SK-N-SH (cell line): Measurements from ENCODE around the gene FETUB. TPM values are rescaled to one million over a fixed set of nuclear protein-coding genes. Genes with fewer than 3 reads are reported as not detected.

ENCODE experiments used
- CTCF ChIA-PET: fragments of 300-600, 350-600 bp; formaldehyde crosslinking; extraction: SDS; loops from one replicate; lab custom pipeline; 2021; lab: Yijun Ruan, JAX
- POLR2A ChIA-PET: fragments of 350-600 bp; sonication (Branson Sonifier 250); formaldehyde crosslinking; extraction: SDS; loops from one replicate; lab custom pipeline; 2020; ENCODE audit warnings: antibody characterized with exemption, inconsistent platforms; lab: Yijun Ruan, JAX
- DNase-seq: peaks from one replicate; pipeline ENCODE4 v3.0.0; 2012
- H2AFZ ChIP-seq: fragments of 200-600 bp; sonication (generic); 2 replicates; pipeline ENCODE4 v1.8.1; 2016; ENCODE audit warnings: antibody characterized with exemption, mild to moderate bottlenecking, low read depth
- H3F3A ChIP-seq: fragments of 200-600 bp; sonication (generic); replicated peaks from 2 replicates; pipeline ENCODE3; 2016; ENCODE audit warnings: antibody characterized with exemption, mild to moderate bottlenecking; ENCODE audit not compliant: insufficient read depth
- H3K27ac ChIP-seq, 2 experiments: fragments of 200-500 bp in 1 of 2; fragments of 200-600 bp in 1 of 2; sonication (Bioruptor generic) in 1 of 2; sonication (generic), shearing (Covaris generic) in 1 of 2; 2 replicates each; pipeline versions ENCODE4 v1.5.1 to v1.6.1; 2014 to 2016; ENCODE audit warnings: low read depth in 2 of 2, inconsistent platforms in 1 of 2, low read length in 1 of 2, mild to moderate bottlenecking in 1 of 2, mixed read lengths in 1 of 2
- H3K27me3 ChIP-seq: fragments of 200-600 bp; sonication (generic), shearing (Covaris generic); 2 replicates; pipeline ENCODE4 v1.6.1; 2016; ENCODE audit warnings: mixed run types; ENCODE audit not compliant: insufficient read depth
- H3K36me3 ChIP-seq, 2 experiments: fragments of 200-500 bp in 1 of 2; fragments of 200-600 bp in 1 of 2; sonication (Bioruptor generic) in 1 of 2; sonication (generic) in 1 of 2; replicated peaks in 1 of 2; 2 replicates each; pipeline versions ENCODE3 to v1.5.1; 2014 to 2016; ENCODE audit warnings: low read length in 1 of 2, mild to moderate bottlenecking in 1 of 2; ENCODE audit not compliant: insufficient read depth in 2 of 2, control insufficient read depth in 1 of 2
- H3K4me1 ChIP-seq, 2 experiments: fragments of 200-500 bp in 1 of 2; fragments of 200-600 bp in 1 of 2; sonication (Bioruptor generic) in 1 of 2; sonication (generic), shearing (Covaris generic) in 1 of 2; 2 replicates each; pipeline versions ENCODE4 v1.5.1 to v1.6.1; 2014 to 2016; ENCODE audit warnings: low read depth in 1 of 2, low read length in 1 of 2, mixed run types in 1 of 2; ENCODE audit not compliant: insufficient read depth in 2 of 2, control insufficient read depth in 1 of 2
- H3K4me2 ChIP-seq: fragments of 200-600 bp; sonication (generic), shearing (Covaris generic); 2 replicates; pipeline ENCODE4 v1.6.1; 2017; ENCODE audit warnings: mixed run types
- H3K4me3 ChIP-seq, 2 experiments: fragments of 200-500 bp in 1 of 2; fragments of 200-600 bp in 1 of 2; sonication (Bioruptor generic) in 1 of 2; sonication (generic), shearing (Covaris generic) in 1 of 2; 2 replicates each; pipeline versions ENCODE4 v1.5.1 to v1.8.1; 2014 to 2016; ENCODE audit warnings: low read depth in 2 of 2, inconsistent platforms in 1 of 2, low read length in 1 of 2, mild to moderate bottlenecking in 1 of 2, mixed read lengths in 1 of 2, moderate library complexity in 1 of 2
- H3K79me2 ChIP-seq: fragments of 200-600 bp; sonication (generic); 2 replicates; pipeline ENCODE4 v1.8.1; 2017; ENCODE audit warnings: mild to moderate bottlenecking; ENCODE audit not compliant: insufficient read depth
- H3K9ac ChIP-seq: fragments of 200-600 bp; sonication (generic); 2 replicates; pipeline ENCODE4 v1.6.1; 2017; ENCODE audit warnings: mixed run types
- H3K9me2 ChIP-seq: fragments of 200-600 bp; sonication (generic); 2 replicates; pipeline ENCODE4 v1.6.1; 2017; ENCODE audit warnings: mixed run types
- H3K9me3 ChIP-seq: fragments of 200-600 bp; sonication (generic); 2 replicates; pipeline ENCODE4 v1.6.1; 2017; ENCODE audit warnings: mixed run types, mild to moderate bottlenecking, moderate library complexity
- H4K20me1 ChIP-seq: fragments of 200-600 bp; sonication (generic); 2 replicates; pipeline ENCODE4 v1.6.1; 2017; ENCODE audit warnings: mild to moderate bottlenecking, mixed run types; ENCODE audit not compliant: insufficient read depth
- EZH2phosphoT487 ChIP-seq: fragments of 200-600 bp; sonication (generic); IDR thresholded peaks from 2 replicates; pipeline ENCODE4 v1.6.1; 2017; ENCODE audit warnings: low read depth, mixed run types, mild to moderate bottlenecking, antibody characterized with exemption, moderate library complexity, borderline replicate concordance
- GABPA ChIP-seq: IDR thresholded peaks from 2 replicates; pipeline ENCODE4 v1.4.0; 2012; ENCODE audit warnings: low read depth, mild to moderate bottlenecking
- JUND ChIP-seq: IDR thresholded peaks from 2 replicates; pipeline ENCODE4 v1.4.0; 2012
- RAD21 ChIP-seq: IDR thresholded peaks from 2 replicates; pipeline ENCODE4 v1.6.1; 2012; ENCODE audit warnings: mild to moderate bottlenecking, low read length
- RCOR1 ChIP-seq: fragments of 150-350 bp; IDR thresholded peaks from 2 replicates; pipeline ENCODE4 v1.6.1; 2017; ENCODE audit warnings: antibody characterized with exemption, low read length
- RXRA ChIP-seq: IDR thresholded peaks from 2 replicates; pipeline ENCODE4 v1.4.0; 2012; ENCODE audit warnings: low read depth, mild to moderate bottlenecking, borderline replicate concordance
- TEAD4 ChIP-seq: IDR thresholded peaks from 2 replicates; pipeline ENCODE4 v1.4.0; 2012; ENCODE audit warnings: mild to moderate bottlenecking, borderline replicate concordance; ENCODE audit not compliant: insufficient read depth
- whole genome bisulfite sequencing: methylation state at CpG from one replicate; pipeline ENCODE4 v1.1.6; 2017; ENCODE audit warnings: low lambda C conversion rate; 5-methylcytosine and 5-hydroxymethylcytosine counted together
- polyA plus RNA-seq, 3 experiments: library from polyadenylated mRNA; depleted of rRNA; stranded (reverse); fragments of >200 nt; gene quantifications; 2 replicates each; pipeline ENCODE4 v1.2.3, GENCODE V29; 2012
- TF ChIP-seq, protein P1 (sequence below): fragments of 200-600 bp; sonication (generic); IDR thresholded peaks from 2 replicates; pipeline ENCODE4 v1.6.1; 2017; ENCODE audit warnings: antibody characterized with exemption, mild to moderate bottlenecking, moderate library complexity
- TF ChIP-seq, protein P2 (sequence below): fragments of 150-350 bp; IDR thresholded peaks from 2 replicates; pipeline ENCODE4 v1.6.1; 2017; ENCODE audit warnings: antibody characterized with exemption, low read length, low read depth, borderline replicate concordance
- TF ChIP-seq, protein P3 (sequence below): IDR thresholded peaks from 2 replicates; pipeline ENCODE4 v1.4.0; 2012; ENCODE audit warnings: low read depth, borderline replicate concordance
- TF ChIP-seq, protein P4 (sequence below): IDR thresholded peaks from 2 replicates; pipeline ENCODE4 v1.6.1; 2012; ENCODE audit warnings: mild to moderate bottlenecking, low read depth, low read length, moderate library complexity

FETUB gene
- polyA plus RNA-seq, 1 of the 3 experiments (the other 2 are of a cell fraction): 0.05 TPM

DNA sequence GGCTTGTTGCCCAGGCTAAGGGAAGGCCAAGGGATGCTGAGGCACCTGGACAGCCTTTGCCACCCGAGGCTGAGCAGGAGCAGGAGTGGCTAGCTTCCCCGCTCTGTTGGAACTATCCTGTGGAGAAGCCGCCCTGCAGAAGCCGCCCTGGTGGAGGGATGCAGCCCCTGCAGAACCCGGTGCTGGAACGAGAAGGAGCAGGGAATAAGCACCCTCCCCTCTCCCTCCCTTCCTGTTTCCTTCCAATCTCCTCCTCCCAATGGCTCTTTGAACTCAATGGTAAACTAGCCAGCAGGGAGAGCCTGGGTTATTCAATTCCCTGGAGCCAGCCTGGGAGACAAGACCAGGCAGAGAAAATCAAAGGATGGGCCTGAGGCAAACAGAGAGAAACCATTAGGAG is 13.8 kb downstream of the FETUB start:
- Histone ChIP-seq H3K9me2 (no peaks in the 10 kb centered on the region), H2AFZ (no peak overlapping the region), H3K27me3 (no peaks in the 10 kb centered on the region; the same call in 1 of the 2 replicates), H3K9ac (no peak overlapping the region), H4K20me1 (no peaks in the 10 kb centered on the region), H3K4me2 (no peak overlapping the region), H3F3A (no peaks in the 10 kb centered on the region), H3K9me3 (no peaks in the 10 kb centered on the region; the same call in 1 of the 2 replicates), H3K4me1 (no peaks in the 10 kb centered on the region; a peak in 1 of 4 replicates), H3K79me2 (no peaks in the 10 kb centered on the region), H3K27ac (no peak overlapping the region), H3K4me3 (no peak overlapping the region), H3K36me3 (no peaks in the 10 kb centered on the region)
- POLR2A ChIA-PET: no interaction called here
- no peak for TF ChIP-seq RXRA
- TF ChIP-seq, protein P1, sequence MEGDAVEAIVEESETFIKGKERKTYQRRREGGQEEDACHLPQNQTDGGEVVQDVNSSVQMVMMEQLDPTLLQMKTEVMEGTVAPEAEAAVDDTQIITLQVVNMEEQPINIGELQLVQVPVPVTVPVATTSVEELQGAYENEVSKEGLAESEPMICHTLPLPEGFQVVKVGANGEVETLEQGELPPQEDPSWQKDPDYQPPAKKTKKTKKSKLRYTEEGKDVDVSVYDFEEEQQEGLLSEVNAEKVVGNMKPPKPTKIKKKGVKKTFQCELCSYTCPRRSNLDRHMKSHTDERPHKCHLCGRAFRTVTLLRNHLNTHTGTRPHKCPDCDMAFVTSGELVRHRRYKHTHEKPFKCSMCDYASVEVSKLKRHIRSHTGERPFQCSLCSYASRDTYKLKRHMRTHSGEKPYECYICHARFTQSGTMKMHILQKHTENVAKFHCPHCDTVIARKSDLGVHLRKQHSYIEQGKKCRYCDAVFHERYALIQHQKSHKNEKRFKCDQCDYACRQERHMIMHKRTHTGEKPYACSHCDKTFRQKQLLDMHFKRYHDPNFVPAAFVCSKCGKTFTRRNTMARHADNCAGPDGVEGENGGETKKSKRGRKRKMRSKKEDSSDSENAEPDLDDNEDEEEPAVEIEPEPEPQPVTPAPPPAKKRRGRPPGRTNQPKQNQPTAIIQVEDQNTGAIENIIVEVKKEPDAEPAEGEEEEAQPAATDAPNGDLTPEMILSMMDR: 0 out of 2 replicates have a peak, but pooled peaks have one; percentile 8
- CTCF ChIA-PET: interaction anchor here (0.5 to 0.6 kb wide), 2 partner anchors 25 to 108 kb away, joined by 3 to 4 read pairs; no protein-coding TSS in a partner anchor
- 36% methylated on average over 4 of the region's 6 CpGs for WGBS
- DNase-seq: peak; percentile 32

DNA sequence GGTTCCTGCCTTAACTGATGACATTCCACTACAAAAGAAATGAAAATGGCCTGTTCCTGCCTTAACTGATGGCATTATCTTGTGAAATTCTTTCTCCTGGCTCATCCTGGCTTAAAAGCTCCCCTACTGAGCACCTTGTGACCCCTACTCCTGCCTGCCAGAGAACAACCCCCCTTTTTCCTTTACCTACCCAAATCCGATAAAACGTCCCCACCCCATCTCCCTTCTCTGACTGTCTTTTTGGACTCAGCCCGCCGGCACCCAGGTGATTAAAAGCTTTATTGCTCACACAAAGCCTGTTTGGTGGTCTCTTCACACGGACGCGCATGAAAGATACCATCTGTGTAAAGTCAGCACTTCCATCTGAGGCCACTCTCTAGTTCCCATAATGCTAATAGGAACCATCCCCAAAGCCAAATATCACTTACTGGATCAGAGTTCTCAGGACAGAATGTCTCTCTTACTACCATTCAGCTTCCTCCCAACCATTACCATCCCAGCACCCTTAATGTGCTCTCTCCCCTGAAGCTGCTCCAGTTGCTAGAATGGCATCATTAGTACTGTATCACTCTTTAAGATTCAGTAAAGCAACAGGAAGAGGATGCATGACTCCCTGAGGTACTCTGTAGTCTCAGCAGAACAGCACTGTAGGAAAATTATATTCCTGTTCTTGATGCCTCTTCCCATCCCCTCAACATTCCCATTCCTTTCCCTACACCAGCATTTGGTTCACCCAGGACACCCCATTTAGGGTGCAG is 23.3 kb downstream of the FETUB start:
- ChIA-PET POLR2A (no interaction called here), CTCF (no interaction called here)

DNA sequence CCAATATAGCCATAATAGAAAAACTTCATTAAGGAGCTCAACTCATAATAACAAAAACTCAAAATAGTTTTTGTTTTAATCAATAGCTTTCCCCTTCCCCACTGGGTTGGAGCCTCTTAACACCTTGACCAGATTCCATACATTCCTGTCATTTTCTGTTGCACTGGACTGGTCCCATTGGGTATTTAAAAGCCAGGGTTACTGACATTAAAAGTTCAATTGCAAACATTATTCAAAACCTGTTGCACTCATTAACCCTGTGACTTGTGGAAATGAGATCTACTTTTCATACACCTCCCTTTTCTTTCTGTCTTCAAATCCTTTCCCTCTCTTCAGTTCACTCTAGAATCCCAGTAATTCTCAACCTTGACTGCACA is 23.9 kb downstream of the FETUB start:
- Histone ChIP-seq H3K4me1 (no peaks in the 10 kb centered on the region), H3F3A (no peaks in the 10 kb centered on the region), H3K4me2 (no peak overlapping the region), H3K27ac (no peak overlapping the region), H3K79me2 (no peaks in the 10 kb centered on the region), H3K4me3 (no peak overlapping the region), H3K9me3 (no peaks in the 10 kb centered on the region), H3K27me3 (no peaks in the 10 kb centered on the region; the same call in 1 of the 2 replicates), H3K9me2 (no peaks in the 10 kb centered on the region), H3K36me3 (no peaks in the 10 kb centered on the region), H2AFZ (no peak overlapping the region), H4K20me1 (no peaks in the 10 kb centered on the region), H3K9ac (no peak overlapping the region)
- ChIA-PET POLR2A (no interaction called here), CTCF (no interaction called here)
- DNase-seq: no peak
- TF ChIP-seq, protein P2, sequence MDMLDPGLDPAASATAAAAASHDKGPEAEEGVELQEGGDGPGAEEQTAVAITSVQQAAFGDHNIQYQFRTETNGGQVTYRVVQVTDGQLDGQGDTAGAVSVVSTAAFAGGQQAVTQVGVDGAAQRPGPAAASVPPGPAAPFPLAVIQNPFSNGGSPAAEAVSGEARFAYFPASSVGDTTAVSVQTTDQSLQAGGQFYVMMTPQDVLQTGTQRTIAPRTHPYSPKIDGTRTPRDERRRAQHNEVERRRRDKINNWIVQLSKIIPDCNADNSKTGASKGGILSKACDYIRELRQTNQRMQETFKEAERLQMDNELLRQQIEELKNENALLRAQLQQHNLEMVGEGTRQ: no peak
- TF ChIP-seq EZH2phosphoT487 (no peak), GABPA (no peak), RAD21 (no peak), TEAD4 (no peak)
- TF ChIP-seq, protein P3, sequence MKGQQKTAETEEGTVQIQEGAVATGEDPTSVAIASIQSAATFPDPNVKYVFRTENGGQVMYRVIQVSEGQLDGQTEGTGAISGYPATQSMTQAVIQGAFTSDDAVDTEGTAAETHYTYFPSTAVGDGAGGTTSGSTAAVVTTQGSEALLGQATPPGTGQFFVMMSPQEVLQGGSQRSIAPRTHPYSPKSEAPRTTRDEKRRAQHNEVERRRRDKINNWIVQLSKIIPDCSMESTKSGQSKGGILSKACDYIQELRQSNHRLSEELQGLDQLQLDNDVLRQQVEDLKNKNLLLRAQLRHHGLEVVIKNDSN: no peak
- TF ChIP-seq, protein P4, sequence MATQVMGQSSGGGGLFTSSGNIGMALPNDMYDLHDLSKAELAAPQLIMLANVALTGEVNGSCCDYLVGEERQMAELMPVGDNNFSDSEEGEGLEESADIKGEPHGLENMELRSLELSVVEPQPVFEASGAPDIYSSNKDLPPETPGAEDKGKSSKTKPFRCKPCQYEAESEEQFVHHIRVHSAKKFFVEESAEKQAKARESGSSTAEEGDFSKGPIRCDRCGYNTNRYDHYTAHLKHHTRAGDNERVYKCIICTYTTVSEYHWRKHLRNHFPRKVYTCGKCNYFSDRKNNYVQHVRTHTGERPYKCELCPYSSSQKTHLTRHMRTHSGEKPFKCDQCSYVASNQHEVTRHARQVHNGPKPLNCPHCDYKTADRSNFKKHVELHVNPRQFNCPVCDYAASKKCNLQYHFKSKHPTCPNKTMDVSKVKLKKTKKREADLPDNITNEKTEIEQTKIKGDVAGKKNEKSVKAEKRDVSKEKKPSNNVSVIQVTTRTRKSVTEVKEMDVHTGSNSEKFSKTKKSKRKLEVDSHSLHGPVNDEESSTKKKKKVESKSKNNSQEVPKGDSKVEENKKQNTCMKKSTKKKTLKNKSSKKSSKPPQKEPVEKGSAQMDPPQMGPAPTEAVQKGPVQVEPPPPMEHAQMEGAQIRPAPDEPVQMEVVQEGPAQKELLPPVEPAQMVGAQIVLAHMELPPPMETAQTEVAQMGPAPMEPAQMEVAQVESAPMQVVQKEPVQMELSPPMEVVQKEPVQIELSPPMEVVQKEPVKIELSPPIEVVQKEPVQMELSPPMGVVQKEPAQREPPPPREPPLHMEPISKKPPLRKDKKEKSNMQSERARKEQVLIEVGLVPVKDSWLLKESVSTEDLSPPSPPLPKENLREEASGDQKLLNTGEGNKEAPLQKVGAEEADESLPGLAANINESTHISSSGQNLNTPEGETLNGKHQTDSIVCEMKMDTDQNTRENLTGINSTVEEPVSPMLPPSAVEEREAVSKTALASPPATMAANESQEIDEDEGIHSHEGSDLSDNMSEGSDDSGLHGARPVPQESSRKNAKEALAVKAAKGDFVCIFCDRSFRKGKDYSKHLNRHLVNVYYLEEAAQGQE: no peak

More for the DNA sequence above, 23.3 kb downstream of the FETUB start:
- WGBS: 56% methylated on average over 7 of the region's 7 CpGs
- Histone ChIP-seq H3K4me3 (no peak overlapping the region), H3K9me3 (no peaks in the 10 kb centered on the region), H3K36me3 (no peaks in the 10 kb centered on the region), H3K9ac (no peak overlapping the region), H4K20me1 (no peaks in the 10 kb centered on the region), H3K4me2 (no peak overlapping the region), H3K79me2 (no peaks in the 10 kb centered on the region), H3F3A (no peaks in the 10 kb centered on the region), H3K4me1 (no peaks in the 10 kb centered on the region), H3K9me2 (no peaks in the 10 kb centered on the region), H2AFZ (no peak overlapping the region), H3K27ac (no peak overlapping the region), H3K27me3 (no peaks in the 10 kb centered on the region; the same call in 1 of the 2 replicates)
- no peak for TF ChIP-seq JUND
- TF ChIP-seq, protein P2: no peak
- TF ChIP-seq RXRA: no peak
- TF ChIP-seq RCOR1: no peak
- DNase-seq: no peak
